ENCODE results near the gene LBX1.

The LBX1 gene

GRCh38 chr10:101229266-101230182 lies at the start of gene LBX1:
LBX1 (minus strand) TSS chr10:101229463; CDS start chr10:101228815, 648 bp downstream.
- CTCF ChIA-PET: interaction anchor here (1.2 to 2.6 kb wide), 2 partner anchors 15 to 37 kb away, joined by 5 to 19 read pairs; no protein-coding TSS in a partner anchor
- POLR2A ChIA-PET: interaction anchor here (0.5 to 1.8 kb wide), 11 partner anchors 9 to 238 kb away, joined by 3 to 17 read pairs (median 5); no protein-coding TSS in a partner anchor
- DNase-seq (ENCODE audit: extremely low spot score): peak; percentile 67
- TF ChIP-seq L3MBTL2 (conservative IDR thresholded peaks at IDR 0.05) (peak; percentile 54; the same call in 1 of the 2 replicates), FOXK2 (IDR thresholded peaks at IDR 0.05) (no peak), BHLHE40 (IDR thresholded peaks at IDR 0.05; ENCODE audit: borderline replicate concordance) (no peak), ELF4 (IDR thresholded peaks at IDR 0.05) (no peak), PKNOX1 (IDR thresholded peaks at IDR 0.05) (peak; percentile 61; the same call in 1 of the 2 replicates)

- ChIA-PET POLR2A (interaction anchor here (1.2 to 1.5 kb wide), 2 partner anchors 10 to 11 kb away, joined by 4 read pairs; no protein-coding TSS in a partner anchor), CTCF (interaction anchor here (0.8 to 2.0 kb wide), 4 partner anchors 10 to 24 kb away, joined by 3 to 10 read pairs (median 6); no protein-coding TSS in a partner anchor)
- no peak for DNase-seq (ENCODE audit: extremely low spot score)
- TF ChIP-seq SP1 (IDR thresholded peaks at IDR 0.05) (no peak), BHLHE40 (IDR thresholded peaks at IDR 0.05; ENCODE audit: borderline replicate concordance) (no peak), FOXM1 (IDR thresholded peaks at IDR 0.05; ENCODE audit: borderline replicate concordance) (no peak), ZNF384 (IDR thresholded peaks at IDR 0.05) (no peak), L3MBTL2 (conservative IDR thresholded peaks at IDR 0.05) (no peak), TARDBP (IDR thresholded peaks at IDR 0.05) (no peak)
Observed at GRCh38 chr10:101273741-101274140, 44.5 kb upstream of the LBX1 start.

GRCh38 chr10:101273330-101273729 lies 44.1 kb upstream of the LBX1 start:
- CTCF ChIA-PET: interaction anchor here (1.3 to 2.0 kb wide), 3 partner anchors 9 to 25 kb away, joined by 3 to 10 read pairs (median 6); no protein-coding TSS in a partner anchor
- DNase-seq (ENCODE audit: extremely low spot score): no peak
- POLR2A ChIA-PET: interaction anchor here (1.2 to 1.5 kb wide), 2 partner anchors 10 to 12 kb away, joined by 4 read pairs; no protein-coding TSS in a partner anchor
- TF ChIP-seq HDGF (IDR thresholded peaks at IDR 0.05; ENCODE audit: borderline replicate concordance): no peak
- no peak for TF ChIP-seq SUZ12 (IDR thresholded peaks at IDR 0.05)
- no peak for TF ChIP-seq FOXK2 (IDR thresholded peaks at IDR 0.05)
- TF ChIP-seq FOXA1 (IDR thresholded peaks at IDR 0.05): no peak
- TF ChIP-seq BHLHE40 (IDR thresholded peaks at IDR 0.05; ENCODE audit: borderline replicate concordance): no peak
- no peak for TF ChIP-seq L3MBTL2 (conservative IDR thresholded peaks at IDR 0.05)
- no peak for TF ChIP-seq NFRKB (IDR thresholded peaks at IDR 0.05)
- no peak for TF ChIP-seq CTBP1 (IDR thresholded peaks at IDR 0.05; ENCODE audit: borderline replicate concordance)
- no peak for TF ChIP-seq ARNT (IDR thresholded peaks at IDR 0.05)
- TF ChIP-seq ELF4 (IDR thresholded peaks at IDR 0.05): no peak
- no peak for TF ChIP-seq ZNF384 (IDR thresholded peaks at IDR 0.05)
- TF ChIP-seq SP1 (IDR thresholded peaks at IDR 0.05): no peak
- no peak for TF ChIP-seq LEF1 (IDR thresholded peaks at IDR 0.05; ENCODE audit: borderline replicate concordance)
- TF ChIP-seq FOXM1 (IDR thresholded peaks at IDR 0.05; ENCODE audit: borderline replicate concordance): no peak
- no peak for TF ChIP-seq TARDBP (IDR thresholded peaks at IDR 0.05)
- TF ChIP-seq PKNOX1 (IDR thresholded peaks at IDR 0.05): no peak

- DNase-seq (ENCODE audit: extremely low spot score): peak; percentile 92
- no peak for TF ChIP-seq L3MBTL2 (conservative IDR thresholded peaks at IDR 0.05)
- TF ChIP-seq PKNOX1 (IDR thresholded peaks at IDR 0.05): peak; percentile 50
- POLR2A ChIA-PET: interaction anchor here (1.1 kb wide), 1 partner anchor 8 kb away, joined by 3 read pairs; no protein-coding TSS in a partner anchor
- CTCF ChIA-PET: interaction anchor here (0.7 to 2.0 kb wide), 6 partner anchors 8 to 110 kb away, joined by 3 to 10 read pairs (median 4); no protein-coding TSS in a partner anchor
Observed at GRCh38 chr10:101272229-101272868, 43.1 kb upstream of the LBX1 start.

GRCh38 chr10:101270763-101271162 lies 41.5 kb upstream of the LBX1 start:
- ChIA-PET POLR2A (no interaction called here), CTCF (no interaction called here)
- DNase-seq (ENCODE audit: extremely low spot score): no peak
- TF ChIP-seq SP1 (IDR thresholded peaks at IDR 0.05) (no peak), FOXK2 (IDR thresholded peaks at IDR 0.05) (no peak), PKNOX1 (IDR thresholded peaks at IDR 0.05) (no peak), FOXA1 (IDR thresholded peaks at IDR 0.05) (no peak), NFRKB (IDR thresholded peaks at IDR 0.05) (no peak), FOXM1 (IDR thresholded peaks at IDR 0.05; ENCODE audit: borderline replicate concordance) (no peak), ZNF384 (IDR thresholded peaks at IDR 0.05) (no peak), LEF1 (IDR thresholded peaks at IDR 0.05; ENCODE audit: borderline replicate concordance) (no peak), BHLHE40 (IDR thresholded peaks at IDR 0.05; ENCODE audit: borderline replicate concordance) (no peak)
